NOMO-1 treated with DMSO at 0.1 percent for 48 hours (cell line): ENCODE data around the gene TMEM253.

ENCODE experiments used
- DNase-seq: peaks from one replicate; lab custom pipeline; 2025; ENCODE audit not compliant: unreplicated experiment; lab: John Stamatoyannopoulos, UW

TMEM253 gene

GRCh38 chr14:21103710-21104447, 3.0 kb downstream of the TMEM253 start:
- peak; percentile 98 for DNase-seq

- DNase-seq, result peak; percentile 67
Measured at GRCh38 chr14:21104448-21105060, 3.7 kb downstream of the TMEM253 start.

GRCh38 chr14:21105095-21105494, 4.2 kb downstream of the TMEM253 start:
- DNase-seq, result no peak

- peak; percentile 47 for DNase-seq
Measured at GRCh38 chr14:21106176-21106497, 5.3 kb downstream of the TMEM253 start.

- peak; percentile 84 for DNase-seq
Measured at GRCh38 chr14:21106498-21107282, 5.8 kb downstream of the TMEM253 start.

GRCh38 chr14:21107283-21107800, 6.5 kb downstream of the TMEM253 start:
- no peak for DNase-seq

- DNase-seq, result peak; percentile 81
Measured at GRCh38 chr14:21108791-21109190, 7.9 kb downstream of the TMEM253 start.

GRCh38 chr14:21109377-21110138, 8.7 kb downstream of the TMEM253 start:
- DNase-seq, result no peak

- no peak for DNase-seq
Measured at GRCh38 chr14:21112255-21112654, 11.4 kb downstream of the TMEM253 start.

GRCh38 chr14:21113369-21113768, 12.5 kb downstream of the TMEM253 start:
- no peak for DNase-seq

- no peak for DNase-seq
Measured at GRCh38 chr14:21118933-21119332, 18.1 kb downstream of the TMEM253 start.

GRCh38 chr14:21120686-21121085, 19.8 kb downstream of the TMEM253 start:
- peak; percentile 67 for DNase-seq

- DNase-seq, result no peak
Measured at GRCh38 chr14:21121122-21121521, 20.3 kb downstream of the TMEM253 start.

- no peak for DNase-seq
Measured at GRCh38 chr14:21123429-21123828, 22.6 kb downstream of the TMEM253 start.

GRCh38 chr14:21133901-21134300, 33.0 kb downstream of the TMEM253 start:
- DNase-seq, result no peak

GRCh38 chr14:21136024-21136423, 35.2 kb downstream of the TMEM253 start:
- DNase-seq, result peak; percentile 30

GRCh38 chr14:21142357-21142756, 41.5 kb downstream of the TMEM253 start:
- no peak for DNase-seq

GRCh38 chr14:21145437-21145836, 44.6 kb downstream of the TMEM253 start:
- DNase-seq, result no peak

GRCh38 chr14:21149641-21150367, 48.9 kb downstream of the TMEM253 start:
- no peak for DNase-seq
